ENCODE results near the gene NADK.
"Not testable (repeated sequence)": the region's sequence is repeated elsewhere in the genome, so short reads cannot be mapped to it uniquely, and the experiment has no call there.

DNA sequence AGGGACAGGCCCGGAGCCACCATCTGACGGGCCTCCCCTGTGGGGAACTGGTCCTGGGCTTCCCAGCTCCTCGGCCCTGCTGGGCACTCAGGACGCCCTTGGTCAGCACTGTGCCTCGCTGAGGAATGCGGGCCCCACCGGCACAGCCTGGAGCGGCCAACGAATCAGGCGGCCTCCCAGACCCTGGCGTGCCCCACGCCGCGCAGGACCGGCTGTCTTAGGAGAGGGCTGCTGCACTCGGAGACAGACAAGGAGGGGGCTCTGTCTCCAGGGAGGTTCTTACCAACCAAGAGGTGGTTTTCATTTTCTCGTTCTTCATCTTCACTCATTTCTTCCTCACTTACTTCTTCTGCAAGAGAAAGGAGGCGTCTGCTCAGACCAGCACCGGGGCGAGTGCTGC lies 70.4 kb downstream of the NADK start:
- TF ChIP-seq, protein P1, sequence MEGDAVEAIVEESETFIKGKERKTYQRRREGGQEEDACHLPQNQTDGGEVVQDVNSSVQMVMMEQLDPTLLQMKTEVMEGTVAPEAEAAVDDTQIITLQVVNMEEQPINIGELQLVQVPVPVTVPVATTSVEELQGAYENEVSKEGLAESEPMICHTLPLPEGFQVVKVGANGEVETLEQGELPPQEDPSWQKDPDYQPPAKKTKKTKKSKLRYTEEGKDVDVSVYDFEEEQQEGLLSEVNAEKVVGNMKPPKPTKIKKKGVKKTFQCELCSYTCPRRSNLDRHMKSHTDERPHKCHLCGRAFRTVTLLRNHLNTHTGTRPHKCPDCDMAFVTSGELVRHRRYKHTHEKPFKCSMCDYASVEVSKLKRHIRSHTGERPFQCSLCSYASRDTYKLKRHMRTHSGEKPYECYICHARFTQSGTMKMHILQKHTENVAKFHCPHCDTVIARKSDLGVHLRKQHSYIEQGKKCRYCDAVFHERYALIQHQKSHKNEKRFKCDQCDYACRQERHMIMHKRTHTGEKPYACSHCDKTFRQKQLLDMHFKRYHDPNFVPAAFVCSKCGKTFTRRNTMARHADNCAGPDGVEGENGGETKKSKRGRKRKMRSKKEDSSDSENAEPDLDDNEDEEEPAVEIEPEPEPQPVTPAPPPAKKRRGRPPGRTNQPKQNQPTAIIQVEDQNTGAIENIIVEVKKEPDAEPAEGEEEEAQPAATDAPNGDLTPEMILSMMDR (IDR thresholded peaks at IDR 0.05 in 2 of 3, conservative IDR thresholded peaks at IDR 0.05 in 1 of 3; ENCODE audit: control insufficient read depth in 2 of 3, extremely low read depth in 1 of 3, insufficient read depth in 1 of 3, low read depth in 3 of 3, low read length in 3 of 3), result not testable (repeated sequence)
- TF ChIP-seq POLR2AphosphoS2 (IDR thresholded peaks at IDR 0.05; ENCODE audit: low read depth, low read length); SIN3A (IDR thresholded peaks at IDR 0.05; ENCODE audit: low read depth, low read length); NRF1 (conservative IDR thresholded peaks at IDR 0.05; ENCODE audit: low read depth, low read length); POLR2A (IDR thresholded peaks at IDR 0.05; ENCODE audit: low read depth, low read length); RFX5 (IDR thresholded peaks at IDR 0.05; ENCODE audit: low read depth, low read length); EP300 (IDR thresholded peaks at IDR 0.05; ENCODE audit: borderline replicate concordance in 1 of 2, control insufficient read depth in 1 of 2, low read depth in 2 of 2, low read length in 2 of 2): not testable (repeated sequence)
